Mucosa of descending colon (tissue), 3 donors: ENCODE results near the gene PIN1. TPM values are rescaled to one million over a fixed set of nuclear protein-coding genes. Genes with fewer than 3 reads are reported as not detected.

Experiments used
- ATAC-seq: fragments of 200-7000 bp; cut with Tn5 transposase; one replicate; pipeline ENCODE4 v1.9.1; 2020; ENCODE audit warnings: mild to moderate bottlenecking, moderate library complexity
- DNase-seq, 3 donors: peaks; one replicate each; pipeline ENCODE4 v3.0.0-alpha.2; 2020
- H3K36me3 ChIP-seq: fragments of 200-600 bp; one replicate; pipeline ENCODE4 v1.8.0; 2021; ENCODE audit warnings: low read depth, mild to moderate bottlenecking
- H3K4me1 ChIP-seq: fragments of 200-600 bp; one replicate; pipeline ENCODE4 v1.8.0; 2021; ENCODE audit warnings: low read depth, mild to moderate bottlenecking
- H3K4me3 ChIP-seq: fragments of 200-600 bp; one replicate; pipeline ENCODE4 v1.8.0; 2021; ENCODE audit warnings: mild to moderate bottlenecking
- H3K9me3 ChIP-seq: fragments of 200-600 bp; one replicate; pipeline ENCODE4 v1.8.0; 2021; ENCODE audit warnings: mild to moderate bottlenecking
- intact Hi-C, 2 donors: fragments of 100-400 bp; cut with DNase I in 1 of 2; cut with micrococcal nuclease in 1 of 2; formaldehyde crosslinking; loops; one replicate each; pipeline versions ENCODE4 v1.11.0 to v1.11.1; 2022; cut with DNase I, micrococcal nuclease
- total RNA-seq, 3 donors: library from RNA; stranded (reverse); fragmentation: NEBNext Ultra II Directional in 2 of 3; extraction: Animal tissue kit (Norgen Biotek cat#: 25700) in 2 of 3; gene quantifications; one replicate each; pipeline versions ENCODE4 v1.2.1 to v1.2.4, GENCODE V29; 2021 to 2023
- TF ChIP-seq, protein P1 (sequence below): fragments of 200-600 bp; IDR thresholded peaks from one replicate; pipeline ENCODE4 v1.8.0; 2022; ENCODE audit warnings: antibody characterized with exemption, mild to moderate bottlenecking
- donor health status: DM: no; HTN: no; CAD: no; lungs with moderate emphysema.
- donor health status: DM: no; HTN: no; CAD: no.
- donor health status: DM: no; HTN: yes; CAD: no.

Gene PIN1
- total RNA-seq, 3 donors from 2014 or later: 44.5 to 64.2 (median 52.5) TPM

DNA sequence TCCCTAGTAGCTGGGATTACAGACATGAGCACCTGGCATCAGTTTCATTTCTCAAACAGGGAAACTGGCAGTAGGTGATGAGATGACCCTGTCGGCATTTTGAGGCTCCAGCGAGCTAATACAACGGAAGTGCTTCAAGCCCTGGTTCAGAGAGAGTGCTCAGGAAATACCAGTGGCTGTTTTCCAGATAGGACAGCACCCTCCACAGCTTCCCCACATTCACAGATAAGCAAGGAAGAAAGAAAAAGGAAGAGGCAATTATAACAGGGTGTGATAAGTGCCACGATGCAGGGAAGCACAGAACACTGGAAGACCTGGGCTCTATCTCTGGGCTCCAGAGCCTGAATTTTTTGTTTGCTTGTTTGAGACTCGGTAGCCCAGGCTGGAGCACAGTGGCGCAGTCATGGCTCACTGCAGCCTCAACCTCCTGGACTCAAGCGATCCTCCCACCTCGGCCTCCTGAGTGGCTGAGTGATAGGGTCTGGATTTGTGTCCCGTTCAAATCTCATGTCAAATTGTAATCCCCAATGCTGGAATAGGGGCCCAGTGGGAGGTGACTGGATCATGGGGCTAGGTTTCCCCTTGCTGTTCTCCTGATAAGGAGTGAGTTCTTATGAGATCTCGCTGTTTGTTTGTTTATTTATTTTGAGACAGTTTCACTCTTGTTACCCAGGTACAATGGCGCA, 43.5 kb downstream of the PIN1 start:
- Histone ChIP-seq H3K9me3 (no peaks in the 10 kb centered on the region), H3K4me3 (no peak overlapping the region), H3K36me3 (no peaks in the 10 kb centered on the region), H3K4me1 (no peaks in the 10 kb centered on the region)
- intact Hi-C loops: no loop called here
- ATAC-seq (no peak), DNase-seq (no peak)
- TF ChIP-seq, protein P1, sequence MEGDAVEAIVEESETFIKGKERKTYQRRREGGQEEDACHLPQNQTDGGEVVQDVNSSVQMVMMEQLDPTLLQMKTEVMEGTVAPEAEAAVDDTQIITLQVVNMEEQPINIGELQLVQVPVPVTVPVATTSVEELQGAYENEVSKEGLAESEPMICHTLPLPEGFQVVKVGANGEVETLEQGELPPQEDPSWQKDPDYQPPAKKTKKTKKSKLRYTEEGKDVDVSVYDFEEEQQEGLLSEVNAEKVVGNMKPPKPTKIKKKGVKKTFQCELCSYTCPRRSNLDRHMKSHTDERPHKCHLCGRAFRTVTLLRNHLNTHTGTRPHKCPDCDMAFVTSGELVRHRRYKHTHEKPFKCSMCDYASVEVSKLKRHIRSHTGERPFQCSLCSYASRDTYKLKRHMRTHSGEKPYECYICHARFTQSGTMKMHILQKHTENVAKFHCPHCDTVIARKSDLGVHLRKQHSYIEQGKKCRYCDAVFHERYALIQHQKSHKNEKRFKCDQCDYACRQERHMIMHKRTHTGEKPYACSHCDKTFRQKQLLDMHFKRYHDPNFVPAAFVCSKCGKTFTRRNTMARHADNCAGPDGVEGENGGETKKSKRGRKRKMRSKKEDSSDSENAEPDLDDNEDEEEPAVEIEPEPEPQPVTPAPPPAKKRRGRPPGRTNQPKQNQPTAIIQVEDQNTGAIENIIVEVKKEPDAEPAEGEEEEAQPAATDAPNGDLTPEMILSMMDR: no peak

DNA sequence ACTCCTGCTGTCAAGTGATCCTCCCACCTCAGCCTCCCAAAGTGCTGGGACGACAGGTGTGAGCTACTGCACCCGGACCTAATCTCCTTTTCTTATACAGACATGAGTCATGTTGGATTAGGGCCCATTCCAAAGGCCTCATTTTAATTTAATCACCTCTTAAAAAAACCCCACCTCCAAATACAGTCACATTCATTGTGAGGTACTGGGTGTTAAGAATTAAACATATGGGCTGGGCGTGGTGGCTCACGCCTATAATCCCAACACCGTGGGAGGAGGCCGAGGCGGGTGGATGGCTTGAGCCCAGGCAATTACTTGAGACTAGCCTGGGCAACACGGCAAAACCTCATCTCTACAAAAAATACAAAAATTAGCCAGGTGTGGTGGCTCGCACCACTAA, 46.6 kb downstream of the PIN1 start:
- peak; percentile 57 to 67 (median 58) for DNase-seq
- peak; percentile 93 for ATAC-seq
- intact Hi-C loops: no loop called here
- Histone ChIP-seq H3K4me3 (no peak overlapping the region), H3K4me1 (no peaks in the 10 kb centered on the region), H3K9me3 (no peaks in the 10 kb centered on the region), H3K36me3 (no peaks in the 10 kb centered on the region)
- TF ChIP-seq, protein P1: no peak

DNA sequence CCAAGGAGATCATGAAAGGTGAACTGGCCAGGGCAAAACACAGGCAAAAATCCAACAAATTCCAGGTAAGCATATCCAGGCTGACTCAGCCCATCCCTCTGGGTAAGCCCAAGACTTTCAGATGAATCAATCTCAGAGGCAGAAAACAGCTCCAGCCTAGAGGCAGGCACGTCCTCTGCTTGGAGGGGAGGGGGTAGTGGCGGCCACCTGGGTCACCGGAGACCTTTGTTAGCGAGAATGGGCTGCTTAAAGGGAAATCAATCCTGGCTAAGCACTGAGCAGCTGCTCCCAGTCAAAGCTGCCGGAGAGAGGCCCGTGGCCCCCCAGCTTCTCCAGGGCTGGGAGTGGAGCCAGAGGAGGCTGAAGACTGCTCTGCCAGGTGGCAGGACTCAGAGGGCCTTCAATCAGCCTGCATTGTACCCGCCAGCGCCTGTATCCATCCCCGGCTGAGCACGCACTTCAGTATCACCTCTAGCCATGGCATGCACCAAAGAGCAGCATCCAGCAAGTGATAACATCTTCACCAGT, 48.2 kb downstream of the PIN1 start:
- no peak for ATAC-seq
- Histone ChIP-seq H3K36me3 (no peaks in the 10 kb centered on the region), H3K4me1 (no peaks in the 10 kb centered on the region), H3K9me3 (no peaks in the 10 kb centered on the region), H3K4me3 (no peak overlapping the region)
- intact Hi-C loops: no loop called here
- DNase-seq: no peak
- TF ChIP-seq, protein P1: no peak

DNA sequence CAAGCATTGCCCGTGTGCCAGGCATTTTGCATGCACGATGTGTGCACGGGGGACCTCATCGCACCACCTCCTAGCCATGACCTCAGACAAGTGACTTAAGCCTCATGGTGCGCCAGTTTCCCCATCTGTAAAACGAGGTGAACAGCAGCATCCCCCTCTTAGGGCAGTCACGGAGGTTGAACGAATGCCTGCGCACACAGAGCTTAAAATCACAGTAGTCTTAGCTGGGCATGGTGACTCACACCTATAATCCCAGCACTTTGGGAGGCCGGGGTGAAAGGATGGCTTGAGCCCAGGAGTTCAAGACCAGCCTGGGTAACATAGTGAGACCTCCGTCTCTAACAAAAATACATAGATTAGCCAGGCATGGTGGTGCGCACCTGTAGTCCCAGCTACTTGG, 48.6 kb downstream of the PIN1 start:
- H3K9me3 ChIP-seq: no peaks in the 10 kb centered on the region
- no peaks in the 10 kb centered on the region for H3K4me1 ChIP-seq
- no peaks in the 10 kb centered on the region for H3K36me3 ChIP-seq
- no peak overlapping the region for H3K4me3 ChIP-seq
- intact Hi-C loops: no loop called here
- ATAC-seq: no peak
- DNase-seq: no peak
- TF ChIP-seq, protein P1: no peak

DNA sequence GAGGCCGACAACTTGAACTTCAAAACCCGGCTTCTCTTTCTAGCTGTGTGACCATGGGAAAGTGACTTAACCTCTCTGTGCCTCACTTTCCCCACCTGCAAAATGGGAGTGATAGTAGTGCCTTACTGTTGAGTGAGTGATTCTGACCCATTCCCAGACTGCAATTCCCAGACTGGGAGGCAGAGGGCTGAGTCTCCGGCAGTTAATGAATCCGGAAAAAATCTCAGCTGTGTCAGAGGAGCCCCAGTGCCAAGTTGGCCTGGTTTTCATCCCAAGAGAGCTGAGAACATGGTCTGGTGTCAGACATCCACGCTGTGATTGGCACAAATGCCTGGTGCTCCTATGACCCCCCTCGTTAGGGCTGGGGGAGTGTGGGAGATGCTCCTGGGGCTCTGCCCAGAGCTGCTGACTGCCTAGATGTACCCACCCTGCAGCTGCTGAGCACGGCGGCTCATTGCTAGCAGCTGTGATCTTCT, 50.0 kb downstream of the PIN1 start:
- no peak overlapping the region for H3K4me3 ChIP-seq
- intact Hi-C loops: no loop called here
- TF ChIP-seq, protein P1: no peak
- no peaks in the 10 kb centered on the region for H3K4me1 ChIP-seq
- ATAC-seq: no peak
- no peaks in the 10 kb centered on the region for H3K9me3 ChIP-seq
- H3K36me3 ChIP-seq: no peaks in the 10 kb centered on the region
- DNase-seq: peak in 1 of 3 donors; percentile 2
